Psoas muscle (tissue), 8 donors: ENCODE data around the gene FRY. TPM values are rescaled to one million over a fixed set of nuclear protein-coding genes. Genes with fewer than 3 reads are reported as not detected.

Experiments
- ATAC-seq, 4 donors: fragments of 200-7000 bp; cut with Tn5 transposase; one replicate each; pipeline ENCODE4 v1.9.1; 2020; ENCODE audit warnings: moderate library complexity in 3 of 4, mild to moderate bottlenecking in 2 of 4
- DNase-seq, 2 donors: peaks; one replicate each; pipeline ENCODE4 v3.0.0-alpha.2; 2020
- H3K27ac ChIP-seq: fragments of 200-600 bp; one replicate; pipeline ENCODE4 v1.8.0; 2022
- H3K27me3 ChIP-seq, 3 donors: fragments of 200-600 bp in 1 of 3; one replicate each; pipeline versions ENCODE4 v1.6.1 to v1.8.0; 2013 to 2022; ENCODE audit warnings: low read length in 2 of 3, mild to moderate bottlenecking in 2 of 3, moderate library complexity in 1 of 3; ENCODE audit not compliant: insufficient read depth in 3 of 3
- H3K36me3 ChIP-seq, 2 donors: fragments of 200-600 bp in 1 of 2; one replicate each; pipeline versions ENCODE4 v1.6.1 to v1.8.0; 2013 to 2022; ENCODE audit warnings: low read depth in 1 of 2, mild to moderate bottlenecking in 1 of 2, moderate library complexity in 1 of 2; ENCODE audit not compliant: insufficient read depth in 1 of 2
- H3K4me1 ChIP-seq: fragments of 200-600 bp; one replicate; pipeline ENCODE4 v1.8.0; 2022
- H3K4me3 ChIP-seq: fragments of 200-600 bp; one replicate; pipeline ENCODE4 v1.8.0; 2022; ENCODE audit warnings: mild to moderate bottlenecking
- H3K9me3 ChIP-seq: fragments of 200-600 bp; one replicate; pipeline ENCODE4 v1.8.0; 2022
- WGBS, 3 donors: extraction: QIAGEN DNeasy Blood & Tissue Kit; methylation state at CpG; one replicate each; pipeline versions ENCODE4 v1.1.6 to v1.1.7; 2013; 5-methylcytosine and 5-hydroxymethylcytosine counted together
- intact Hi-C, 2 donors: fragments of 100-400 bp; cut with DNase I; formaldehyde crosslinking; loops; one replicate each; pipeline versions ENCODE4 v1.11.0 to v1.14.2; 2022
- polyA plus RNA-seq, 3 donors: library from polyadenylated mRNA; stranded (reverse); fragments of 200-250 nt; gene quantifications; one replicate each; pipeline ENCODE4 v1.2.3, GENCODE V29; 2013
- total RNA-seq, 4 donors: library from RNA; stranded (reverse); fragmentation: NEBNext Ultra II Directional in 2 of 4; extraction: Animal tissue kit (Norgen Biotek cat#: 25700) in 2 of 4; gene quantifications; one replicate each; pipeline versions ENCODE4 v1.2.1 to v1.2.4, GENCODE V29; 2021 to 2023
- TF ChIP-seq, protein P1 (sequence below): fragments of 200-600 bp; IDR thresholded peaks from one replicate; pipeline ENCODE4 v1.8.0; 2022; ENCODE audit warnings: antibody characterized with exemption
- donor health status: healthy with polysubstance abuse.
- donor health status: DM: no; HTN: no; CAD: no; lungs with moderate emphysema.
- donor health status: Bipolar disorder and iron deficiency.
- donor health status: healthy.
- donor health status: DM: yes; HTN: yes; CAD: no.
- donor health status: DM: no; HTN: no; CAD: no.
- donor health status: DM: no; HTN: no; CAD: no.
- donor health status: DM: yes; HTN: yes; CAD: no.

The FRY gene
- total and polyA plus RNA-seq, 7 donors, result 7.1 to 56.9 (median 24.0) TPM

DNA sequence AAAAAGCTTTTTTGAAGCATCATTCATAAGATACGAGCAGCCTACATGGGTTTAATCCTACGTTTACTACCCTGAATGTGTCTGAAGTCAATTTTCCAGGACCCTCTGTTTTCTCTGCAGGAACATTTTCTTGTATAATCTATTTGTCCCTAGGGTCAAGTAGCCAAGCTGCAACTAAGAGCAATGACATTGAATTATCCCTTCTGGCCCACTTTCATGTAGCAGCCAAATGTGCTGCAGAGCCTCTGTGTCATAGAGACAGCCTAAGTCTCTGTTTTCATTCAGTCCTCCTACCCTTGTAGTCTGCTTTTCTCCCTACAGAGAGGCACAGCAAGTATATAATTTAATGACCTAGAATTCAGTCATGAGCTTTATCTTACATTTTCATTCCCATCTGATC lies 201.5 kb downstream of the FRY start:
- no peak overlapping the region for H3K27ac ChIP-seq
- H3K9me3 ChIP-seq, result no peaks in the 10 kb centered on the region
- H3K4me3 ChIP-seq, result no peak overlapping the region
- peaks cover 3 to 92% of the 10 kb centered on the region in 2 donors for H3K36me3 ChIP-seq
- no peak for ATAC-seq
- intact Hi-C loops, result no loop called here
- H3K4me1 ChIP-seq, result no peaks in the 10 kb centered on the region
- WGBS, 3 donors, result 89 to 94% (median 92%) methylated on average over 2 of the region's 2 CpGs
- no peaks in the 10 kb centered on the region for H3K27me3 ChIP-seq
- DNase-seq, result no peak
- TF ChIP-seq, protein P1, sequence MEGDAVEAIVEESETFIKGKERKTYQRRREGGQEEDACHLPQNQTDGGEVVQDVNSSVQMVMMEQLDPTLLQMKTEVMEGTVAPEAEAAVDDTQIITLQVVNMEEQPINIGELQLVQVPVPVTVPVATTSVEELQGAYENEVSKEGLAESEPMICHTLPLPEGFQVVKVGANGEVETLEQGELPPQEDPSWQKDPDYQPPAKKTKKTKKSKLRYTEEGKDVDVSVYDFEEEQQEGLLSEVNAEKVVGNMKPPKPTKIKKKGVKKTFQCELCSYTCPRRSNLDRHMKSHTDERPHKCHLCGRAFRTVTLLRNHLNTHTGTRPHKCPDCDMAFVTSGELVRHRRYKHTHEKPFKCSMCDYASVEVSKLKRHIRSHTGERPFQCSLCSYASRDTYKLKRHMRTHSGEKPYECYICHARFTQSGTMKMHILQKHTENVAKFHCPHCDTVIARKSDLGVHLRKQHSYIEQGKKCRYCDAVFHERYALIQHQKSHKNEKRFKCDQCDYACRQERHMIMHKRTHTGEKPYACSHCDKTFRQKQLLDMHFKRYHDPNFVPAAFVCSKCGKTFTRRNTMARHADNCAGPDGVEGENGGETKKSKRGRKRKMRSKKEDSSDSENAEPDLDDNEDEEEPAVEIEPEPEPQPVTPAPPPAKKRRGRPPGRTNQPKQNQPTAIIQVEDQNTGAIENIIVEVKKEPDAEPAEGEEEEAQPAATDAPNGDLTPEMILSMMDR, result no peak

DNA sequence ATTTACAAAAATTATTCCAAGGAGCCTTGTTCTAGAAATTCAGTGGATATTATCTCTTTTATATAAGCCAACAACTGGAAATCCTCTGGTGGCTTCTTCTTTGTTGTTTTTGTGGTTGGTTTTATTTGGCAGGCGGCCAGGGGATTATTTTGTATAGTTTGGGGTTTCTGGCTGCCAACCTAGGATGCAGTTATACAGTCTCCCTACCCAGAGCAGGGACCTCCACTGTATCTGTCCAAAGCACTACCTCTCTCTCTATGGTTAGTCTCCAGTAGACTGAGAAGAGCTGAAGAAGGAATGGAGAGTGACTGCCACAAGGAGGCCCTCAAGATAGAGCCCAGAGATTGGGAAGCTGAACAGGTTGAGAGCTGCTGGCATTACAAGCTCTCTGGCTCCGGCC lies 203.3 kb downstream of the FRY start:
- Histone ChIP-seq H3K4me3 (no peak overlapping the region), H3K9me3 (no peaks in the 10 kb centered on the region), H3K36me3 (peaks cover 3 to 93% of the 10 kb centered on the region in 2 donors), H3K27me3 (no peaks in the 10 kb centered on the region), H3K27ac (no peak overlapping the region), H3K4me1 (no peaks in the 10 kb centered on the region)
- TF ChIP-seq, protein P1, result no peak
- whole genome bisulfite sequencing, 3 donors, result 78 to 88% (median 86%) methylated on average over 2 of the region's 2 CpGs
- DNase-seq (no peak), ATAC-seq (no peak)
- intact Hi-C loops, result no loop called here

DNA sequence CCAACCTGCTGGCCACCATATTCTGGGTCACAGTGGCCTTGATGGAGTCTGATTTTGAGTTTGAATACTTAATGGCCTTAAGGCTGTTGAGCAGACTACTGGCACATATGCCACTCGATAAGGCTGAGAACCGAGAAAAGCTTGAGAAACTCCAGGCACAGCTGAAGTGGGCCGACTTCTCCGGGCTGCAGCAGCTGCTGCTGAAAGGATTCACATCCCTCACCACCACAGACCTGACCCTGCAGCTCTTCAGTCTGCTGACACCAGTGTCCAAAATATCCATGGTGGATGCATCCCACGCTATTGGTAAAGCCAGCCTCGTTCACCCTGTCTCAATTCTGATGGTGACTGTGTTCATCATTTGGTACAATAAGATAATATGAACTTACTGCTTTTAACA lies 206.1 kb downstream of the FRY start:
- peaks cover 7 to 96% of the 10 kb centered on the region in 2 donors for H3K36me3 ChIP-seq
- 86 to 92% (median 90%) methylated on average over 6 of the region's 6 CpGs for WGBS, 3 donors
- no peaks in the 10 kb centered on the region for H3K27me3 ChIP-seq
- TF ChIP-seq, protein P1, result no peak
- H3K27ac ChIP-seq, result no peak overlapping the region
- no peaks in the 10 kb centered on the region for H3K9me3 ChIP-seq
- no peaks in the 10 kb centered on the region for H3K4me1 ChIP-seq
- no peak overlapping the region for H3K4me3 ChIP-seq
- DNase-seq (no peak), ATAC-seq (no peak)
- intact Hi-C loops, result no loop called here

DNA sequence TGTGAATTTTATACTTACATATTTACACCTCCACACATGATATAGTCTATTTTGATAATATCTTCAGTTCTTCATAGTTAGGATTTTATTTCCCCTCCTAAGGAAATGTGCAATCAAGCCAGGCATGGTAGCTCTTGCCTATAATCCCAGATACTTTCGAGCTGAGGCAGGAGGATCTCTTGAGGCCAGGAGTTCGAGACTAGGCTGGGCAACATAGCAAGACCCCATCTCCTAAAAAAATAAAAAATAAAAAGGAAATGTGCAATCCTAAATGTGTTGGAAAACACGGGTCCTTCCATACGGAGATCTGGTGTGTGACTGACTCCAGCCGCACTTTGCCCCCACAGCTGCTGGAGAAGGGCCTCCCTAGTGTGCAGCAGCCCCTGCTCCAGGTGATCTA lies 212.1 kb downstream of the FRY start:
- no peaks in the 10 kb centered on the region for H3K4me1 ChIP-seq
- WGBS, 3 donors, result 94 to 95% (median 94%) methylated on average over 5 of the region's 5 CpGs
- TF ChIP-seq, protein P1, result no peak
- intact Hi-C loops, result no loop called here
- H3K36me3 ChIP-seq, result peaks cover 4 to 87% of the 10 kb centered on the region in 2 donors
- H3K9me3 ChIP-seq, result no peaks in the 10 kb centered on the region
- H3K27me3 ChIP-seq, result no peaks in the 10 kb centered on the region
- DNase-seq, result no peak
- no peak overlapping the region for H3K4me3 ChIP-seq
- no peak overlapping the region for H3K27ac ChIP-seq
- ATAC-seq, result no peak

DNA sequence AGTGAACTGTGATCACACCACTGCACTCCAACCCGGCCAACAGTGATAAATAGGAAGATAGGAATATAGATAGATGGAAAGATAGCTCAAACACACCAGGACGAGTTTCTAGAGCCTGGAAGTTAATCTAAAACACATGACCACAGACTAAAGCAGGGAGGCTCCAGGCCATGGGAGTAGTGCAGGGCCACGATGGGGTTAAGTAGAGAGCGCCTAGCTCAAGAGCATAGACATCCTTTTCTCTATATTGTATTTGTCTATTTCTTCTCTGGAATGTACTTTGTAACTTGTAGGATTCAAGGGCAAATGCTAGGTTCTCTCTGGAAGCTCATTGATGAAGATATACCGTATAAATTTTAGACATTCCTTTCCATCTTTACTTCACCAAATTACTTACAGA lies 214.0 kb downstream of the FRY start:
- Histone ChIP-seq H3K9me3 (no peaks in the 10 kb centered on the region), H3K4me3 (no peak overlapping the region), H3K27me3 (no peaks in the 10 kb centered on the region), H3K4me1 (no peaks in the 10 kb centered on the region), H3K36me3 (peaks cover 4 to 87% of the 10 kb centered on the region in 2 donors), H3K27ac (no peak overlapping the region)
- TF ChIP-seq, protein P1, result no peak
- 76 to 93% (median 92%) methylated on average over 5 of the region's 5 CpGs for WGBS, 3 donors
- DNase-seq (no peak), ATAC-seq (no peak)
- intact Hi-C loops, result no loop called here
